Renal pelvis (tissue), 4 donors: Measurements from ENCODE around the gene IL2RA. TPM values are rescaled to one million over a fixed set of nuclear protein-coding genes. Genes with fewer than 3 reads are reported as not detected.
"Not testable (repeated sequence)": the region's sequence is repeated elsewhere in the genome, so short reads cannot be mapped to it uniquely, and the experiment has no call there.

Experiments
- DNase-seq: peaks from one replicate; pipeline ENCODE4 v3.0.0-alpha.2; 2013
- polyA plus RNA-seq, 3 donors: library from polyadenylated mRNA; unstranded; fragments of 120-200 nt; gene quantifications; one replicate each; pipeline ENCODE4 v1.2.1, GENCODE V29; 2013; ENCODE audit not compliant: insufficient read length in 3 of 3

The IL2RA gene
- polyA plus RNA-seq, 3 donors, result not detected

- DNase-seq, result no peak
These were observed 21.6 kb upstream of the IL2RA start for GRCh38 chr10:6083523-6084475.

DNA sequence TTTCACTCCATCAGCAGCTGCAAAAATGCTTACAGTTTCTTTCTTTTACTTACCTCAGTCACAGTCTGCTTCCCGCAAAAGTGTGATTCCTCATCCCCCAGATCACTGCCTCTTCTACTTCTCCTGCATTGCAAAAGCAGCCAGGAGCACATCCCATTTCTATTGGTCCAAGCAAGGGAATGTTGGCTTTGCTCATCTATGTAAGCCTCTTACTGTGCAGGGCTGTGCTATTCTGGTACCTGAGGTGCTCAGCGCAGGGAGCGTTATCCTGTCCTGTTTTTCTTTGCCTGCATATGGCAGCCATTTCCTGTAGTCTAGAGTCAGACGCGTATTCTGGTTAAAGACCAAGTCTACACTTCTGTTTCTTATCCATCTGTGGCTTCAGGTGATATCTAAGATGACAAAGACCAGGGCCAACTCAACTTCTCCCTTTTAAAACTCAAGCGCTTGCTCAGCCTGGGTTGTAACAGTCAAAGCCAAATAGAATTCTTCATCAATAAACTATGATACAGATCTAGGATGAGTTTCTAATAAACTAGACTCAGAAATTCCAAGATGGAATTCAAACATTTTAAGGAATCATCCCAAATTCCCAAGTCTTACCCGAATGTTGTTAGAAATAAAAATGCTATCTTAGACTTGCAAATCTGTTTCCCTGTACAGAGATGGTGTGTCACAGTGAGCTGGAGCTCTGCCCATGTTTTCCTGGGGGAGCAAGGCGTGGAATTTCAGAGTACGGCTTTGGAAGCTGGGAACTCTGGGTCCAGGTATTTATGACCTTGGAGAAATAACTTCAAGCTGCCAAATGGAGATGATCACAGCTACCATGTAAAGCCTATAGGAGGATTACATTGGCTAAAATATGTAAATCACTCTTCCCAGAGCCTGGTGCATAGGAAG, 20.6 kb upstream of the IL2RA start:
- DNase-seq, result no peak

- DNase-seq, result no peak
These were observed 18.3 kb upstream of the IL2RA start for GRCh38 chr10:6080417-6080973.

GRCh38 chr10:6079044-6079443, 16.9 kb upstream of the IL2RA start:
- DNase-seq, result no peak

DNA sequence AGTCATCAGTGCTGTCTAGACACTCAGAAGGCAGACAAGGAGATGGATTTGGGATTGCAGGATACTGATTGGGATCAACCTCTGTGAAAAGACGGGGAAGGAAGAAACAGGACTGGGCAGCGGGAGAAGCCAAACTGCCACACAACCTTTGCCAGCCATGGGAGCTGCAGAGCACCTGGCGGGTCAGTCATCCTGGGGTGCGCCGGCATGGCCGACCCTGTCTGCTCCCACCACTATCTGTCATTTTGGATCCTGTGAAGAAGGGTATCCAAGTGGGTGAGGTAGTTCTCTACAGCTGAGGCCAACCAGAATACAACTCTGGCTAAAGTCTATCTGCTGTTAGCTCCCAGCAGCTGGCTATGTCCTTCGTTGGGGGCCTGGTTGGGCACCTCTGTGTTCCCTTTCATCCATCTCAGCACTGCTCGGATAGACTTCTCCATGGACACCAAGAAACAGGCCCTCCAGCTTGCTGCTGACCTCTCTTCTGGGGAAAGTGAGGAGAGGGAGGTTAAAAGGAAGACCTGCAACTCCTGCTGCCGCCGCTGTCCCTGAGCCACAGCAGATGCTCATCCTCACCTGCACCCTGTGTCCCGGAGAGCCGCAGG, 15.0 kb upstream of the IL2RA start:
- DNase-seq, result no peak

DNA sequence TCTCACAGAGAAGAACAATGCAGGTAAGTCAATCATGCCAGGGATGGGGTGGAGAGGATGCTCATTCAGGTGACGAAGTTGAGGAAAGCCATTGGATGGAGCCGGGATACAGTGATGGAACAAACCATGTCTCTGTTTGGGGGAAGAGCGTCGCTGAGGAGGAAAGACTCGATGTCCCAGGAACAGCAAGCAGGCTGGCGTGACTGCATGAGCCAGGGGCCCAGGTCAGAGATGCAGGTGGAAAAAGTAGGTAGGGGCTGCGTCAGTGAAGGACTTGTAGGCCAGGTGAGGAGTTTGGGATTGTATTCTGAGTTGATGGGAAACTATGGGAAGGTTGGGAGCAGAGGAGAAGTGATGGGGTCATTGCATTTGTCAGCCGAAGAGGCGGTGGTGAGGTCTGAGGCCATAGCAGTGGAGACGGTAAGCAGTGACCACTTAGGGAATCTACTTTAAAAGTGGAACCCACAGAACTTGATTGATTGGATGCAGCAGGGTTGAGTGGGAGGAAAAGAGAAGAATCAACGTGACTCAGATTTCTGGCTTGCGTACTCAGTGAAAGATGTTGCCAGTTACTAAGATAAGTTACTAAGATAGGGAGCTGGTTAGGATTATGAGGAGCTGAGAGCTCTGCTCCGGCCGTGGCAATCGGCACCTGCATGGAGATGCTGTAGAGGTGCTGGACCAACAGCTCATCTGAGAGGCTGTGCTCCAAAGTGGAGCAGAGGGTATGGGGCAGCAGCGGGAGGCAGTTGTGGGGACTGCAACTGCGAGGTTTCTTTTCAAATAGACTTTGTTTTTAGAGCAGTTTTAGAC, 12.5 kb upstream of the IL2RA start:
- no peak for DNase-seq

GRCh38 chr10:6072215-6072934, 10.2 kb upstream of the IL2RA start:
- no peak for DNase-seq

- no peak for DNase-seq
These were observed 9.3 kb upstream of the IL2RA start for GRCh38 chr10:6071181-6072175.

DNA sequence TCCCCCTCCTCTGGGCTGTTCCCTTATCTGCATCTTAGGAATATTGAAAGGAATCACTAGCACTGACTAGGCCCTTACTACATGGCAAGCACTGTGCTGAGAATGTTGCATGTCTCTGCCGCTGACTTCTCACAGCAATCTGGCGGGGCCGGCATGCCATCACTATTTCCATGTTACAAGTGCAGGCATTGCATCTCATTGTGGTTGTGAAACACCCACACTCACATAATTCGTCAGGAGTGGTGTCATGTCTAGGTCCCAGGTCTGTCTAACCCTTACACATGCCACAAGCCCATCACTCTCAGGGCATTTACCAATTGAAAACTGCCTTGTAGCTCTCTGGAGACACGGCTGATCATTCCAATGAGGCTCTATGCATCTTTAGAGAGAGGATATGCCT, 8.5 kb upstream of the IL2RA start:
- no peak for DNase-seq

DNA sequence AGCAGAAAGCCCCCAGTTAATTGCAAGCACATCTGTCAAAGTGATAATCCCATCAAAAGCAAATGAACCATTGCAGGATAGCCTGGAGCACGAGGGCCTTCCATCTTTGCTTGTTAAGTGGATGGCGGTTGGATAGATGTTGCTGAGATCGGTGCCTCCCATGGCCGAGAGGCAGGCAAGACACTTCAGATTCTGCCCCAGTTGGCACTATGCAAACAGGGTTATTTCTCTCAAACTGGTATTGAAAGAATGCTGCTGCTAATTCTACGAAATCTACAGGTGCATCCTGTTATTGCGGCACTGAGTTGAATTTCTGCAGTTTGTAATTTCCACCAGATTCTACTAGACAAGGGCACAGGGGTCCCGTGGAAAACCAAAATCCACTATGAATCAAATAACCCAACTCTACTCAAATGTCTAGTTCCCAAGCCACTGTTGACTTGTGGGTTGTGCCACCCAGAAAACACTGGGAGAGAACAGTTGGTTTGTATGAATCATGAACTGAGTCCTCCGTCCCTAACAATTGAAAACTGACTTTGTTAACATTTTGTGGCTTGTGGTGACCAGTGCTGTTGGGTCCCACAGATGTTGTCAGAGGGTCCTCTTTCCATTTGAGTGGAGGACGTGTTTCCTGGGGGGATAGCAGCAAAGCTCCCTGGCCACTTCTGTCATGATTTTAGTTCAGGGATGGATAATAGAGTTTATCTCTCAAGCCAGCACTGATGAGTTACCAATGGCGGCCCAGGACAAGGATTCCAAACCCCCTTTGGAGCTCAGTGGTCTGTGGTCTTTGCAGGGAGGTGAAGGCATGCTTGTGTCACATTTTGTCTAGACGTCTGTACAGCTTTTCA, 7.1 kb upstream of the IL2RA start:
- no peak for DNase-seq

DNA sequence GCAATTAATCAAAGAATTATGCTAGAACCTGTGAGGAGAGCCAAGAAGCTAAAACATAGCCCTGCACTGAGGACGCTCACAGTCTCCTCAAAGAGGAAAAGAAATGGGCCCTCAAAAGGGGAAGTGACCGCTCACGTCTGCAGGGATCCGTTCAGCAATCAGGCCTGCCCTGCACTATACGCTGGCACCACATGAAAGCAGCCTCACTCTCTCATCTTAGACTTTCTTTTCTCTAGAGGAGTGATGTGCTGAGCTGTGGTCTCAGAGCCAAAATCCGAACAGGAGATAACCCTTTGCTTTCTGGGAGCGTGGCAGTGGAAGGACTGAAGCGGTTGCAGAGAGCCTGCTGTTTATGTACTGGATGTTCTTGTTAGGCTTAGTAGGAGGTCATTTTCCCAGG, 6.3 kb upstream of the IL2RA start:
- no peak for DNase-seq

DNA sequence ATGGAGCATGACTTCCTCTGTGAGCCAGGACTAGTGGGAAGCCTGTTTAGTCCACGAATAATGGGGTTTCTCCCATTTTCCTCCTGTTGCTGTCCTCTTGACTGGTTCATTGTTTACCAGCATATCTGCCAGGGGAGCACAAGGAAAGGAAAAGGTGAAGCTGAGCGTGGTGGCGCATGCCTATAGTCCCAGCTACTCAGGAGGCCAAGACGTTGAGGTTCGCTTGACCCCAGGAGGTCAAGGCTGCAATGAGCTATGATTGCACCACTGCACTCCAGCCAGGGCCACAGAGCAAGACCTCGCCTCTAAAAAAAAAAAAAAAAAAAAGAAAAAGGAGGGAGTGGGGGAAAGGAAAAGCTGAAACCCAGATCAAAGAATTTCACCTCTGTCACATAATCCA, 5.8 kb upstream of the IL2RA start:
- no peak for DNase-seq

DNA sequence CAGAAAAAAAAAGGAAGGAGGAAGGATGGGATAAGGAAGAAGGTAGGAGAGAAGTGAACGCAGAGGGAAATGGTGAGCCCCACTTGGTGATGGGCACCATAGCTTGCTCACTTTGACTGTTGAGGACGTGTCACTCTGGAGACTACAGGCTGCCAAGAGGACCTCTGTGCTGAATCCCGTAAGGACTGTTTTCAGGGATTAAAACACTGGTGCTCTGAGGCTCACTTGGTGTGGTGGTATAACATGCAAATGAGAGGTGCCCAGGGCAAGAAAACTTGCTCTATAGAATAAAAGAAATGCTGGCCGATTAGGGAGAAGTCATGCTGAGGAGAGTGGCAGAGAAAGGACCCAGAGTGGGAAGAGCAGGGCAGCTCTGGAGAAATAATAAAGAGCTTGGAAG, 5.3 kb upstream of the IL2RA start:
- no peak for DNase-seq

DNA sequence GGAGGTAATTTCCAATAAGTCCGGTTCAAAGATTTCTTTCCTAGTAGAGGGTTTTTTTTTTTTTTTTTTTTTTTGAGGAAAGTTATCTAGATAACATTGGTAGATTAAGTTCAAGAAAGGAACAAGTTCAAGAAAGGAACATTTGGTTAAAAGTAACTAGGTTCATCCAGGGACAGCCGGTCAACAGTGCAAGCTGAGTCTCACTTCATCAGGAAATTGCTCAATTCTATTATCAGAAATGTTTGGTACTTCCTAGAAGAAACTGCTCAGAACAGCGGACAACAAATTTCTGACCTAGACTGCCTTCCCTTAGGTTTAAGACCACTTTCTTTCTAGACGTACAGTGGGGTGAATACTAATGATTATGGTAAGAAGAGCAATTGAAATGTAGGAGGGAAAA, 3.7 kb upstream of the IL2RA start:
- no peak for DNase-seq

- DNase-seq, result no peak
These were observed 3.2 kb upstream of the IL2RA start for GRCh38 chr10:6065406-6065805.

- DNase-seq, result not testable (repeated sequence)
These were observed 2.6 kb upstream of the IL2RA start for GRCh38 chr10:6064726-6065125.

- DNase-seq, result no peak
These were observed 2.0 kb upstream of the IL2RA start for GRCh38 chr10:6064119-6064518.

- DNase-seq, result no peak
These were observed 1.1 kb downstream of the IL2RA start for GRCh38 chr10:6061056-6061455.
